Activated naive CD8-positive, alpha-beta T cell treated with anti-CD3 and anti-CD28 coated beads, Interleukin-2, amount 10 ng/mL, durations not matched to agents 7 days and 5 days (primary cell): ENCODE results near the gene SCN3A. TPM values are rescaled to one million over a fixed set of nuclear protein-coding genes. Genes with fewer than 3 reads are reported as not detected.

ENCODE experiments used
- ATAC-seq: fragments of 150-1000 bp; cut with Tn5 transposase; one replicate; pipeline ENCODE4 v1.10.0; 2021; ENCODE audit warnings: low read depth, moderate library complexity
- POLR2A ChIA-PET: fragments of 350-600 bp; sonication (Branson Sonifier 250); formaldehyde crosslinking; loops from one replicate; lab custom pipeline; 2021; ENCODE audit warnings: antibody characterized with exemption; lab: Charles Lee
- DNase-seq: peaks from one replicate; pipeline ENCODE4 v3.0.0; 2021
- H3K27ac Mint-ChIP-seq: one replicate; pipeline ENCODE4 v1.8.0; 2022; ENCODE audit warnings: mild to moderate bottlenecking, mixed read lengths
- H3K27me3 Mint-ChIP-seq: one replicate; pipeline ENCODE4 v1.8.0; 2022; ENCODE audit warnings: mild to moderate bottlenecking, moderate library complexity, mixed read lengths
- H3K36me3 Mint-ChIP-seq: one replicate; pipeline ENCODE4 v1.8.0; 2021; ENCODE audit warnings: mild to moderate bottlenecking, mixed read lengths
- H3K4me1 Mint-ChIP-seq: one replicate; pipeline ENCODE4 v1.8.0; 2021; ENCODE audit warnings: mixed read lengths
- H3K4me3 Mint-ChIP-seq: one replicate; pipeline ENCODE4 v1.8.0; 2022; ENCODE audit warnings: mild to moderate bottlenecking, moderate library complexity, mixed read lengths
- H3K9me3 Mint-ChIP-seq: one replicate; pipeline ENCODE4 v1.8.0; 2021; ENCODE audit warnings: mixed read lengths
- total RNA-seq, 2 experiments: library from RNA; stranded (reverse); gene quantifications; one replicate each; pipeline ENCODE4 v1.2.3, GENCODE V29; 2021

SCN3A gene
- total RNA-seq, 2 experiments from 2014 or later: not detected

GRCh38 chr2:165164201-165164600, 39.6 kb downstream of the SCN3A start:
- Mint-ChIP-seq H3K27me3 (no peaks in the 10 kb centered on the region), H3K36me3 (no peaks in the 10 kb centered on the region), H3K9me3 (no peaks in the 10 kb centered on the region), H3K4me1 (no peaks in the 10 kb centered on the region), H3K27ac (no peak overlapping the region), H3K4me3 (no peak overlapping the region)
- DNase-seq (no peak), ATAC-seq (no peak)
- POLR2A ChIA-PET: no interaction called here

GRCh38 chr2:165163761-165164160, 40.1 kb downstream of the SCN3A start:
- ATAC-seq: no peak
- Mint-ChIP-seq H3K4me1 (no peaks in the 10 kb centered on the region), H3K4me3 (no peak overlapping the region), H3K27me3 (no peaks in the 10 kb centered on the region), H3K36me3 (no peaks in the 10 kb centered on the region), H3K9me3 (no peaks in the 10 kb centered on the region), H3K27ac (no peak overlapping the region)
- no peak for DNase-seq
- POLR2A ChIA-PET: no interaction called here

GRCh38 chr2:165162466-165162865, 41.4 kb downstream of the SCN3A start:
- Mint-ChIP-seq H3K9me3 (no peaks in the 10 kb centered on the region), H3K4me1 (no peaks in the 10 kb centered on the region), H3K27ac (no peak overlapping the region), H3K27me3 (no peaks in the 10 kb centered on the region), H3K4me3 (no peak overlapping the region), H3K36me3 (no peaks in the 10 kb centered on the region)
- POLR2A ChIA-PET: no interaction called here
- ATAC-seq (no peak), DNase-seq (no peak)

DNA sequence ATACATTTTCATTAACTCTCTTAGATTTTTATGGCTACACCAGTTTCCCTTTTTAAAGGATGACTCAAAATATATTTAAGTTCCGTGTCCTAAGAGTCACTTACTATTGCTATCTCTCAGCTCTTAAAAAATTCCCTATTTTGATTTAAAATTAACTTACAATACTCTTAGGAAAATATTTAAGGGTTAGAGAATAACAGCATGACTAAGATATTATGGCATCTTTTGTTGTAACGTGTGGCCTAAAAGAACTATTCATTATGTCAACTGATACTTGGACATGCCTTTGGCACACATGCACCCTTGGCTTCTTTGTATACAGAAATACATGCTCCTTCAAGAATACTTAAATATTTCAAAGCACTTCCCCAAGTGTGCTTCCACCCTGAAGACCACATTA, 42.3 kb downstream of the SCN3A start:
- Mint-ChIP-seq H3K36me3 (no peaks in the 10 kb centered on the region), H3K9me3 (no peaks in the 10 kb centered on the region), H3K4me3 (no peak overlapping the region), H3K27me3 (no peaks in the 10 kb centered on the region), H3K27ac (no peak overlapping the region), H3K4me1 (no peaks in the 10 kb centered on the region)
- POLR2A ChIA-PET: no interaction called here
- no peak for DNase-seq
- ATAC-seq: no peak

DNA sequence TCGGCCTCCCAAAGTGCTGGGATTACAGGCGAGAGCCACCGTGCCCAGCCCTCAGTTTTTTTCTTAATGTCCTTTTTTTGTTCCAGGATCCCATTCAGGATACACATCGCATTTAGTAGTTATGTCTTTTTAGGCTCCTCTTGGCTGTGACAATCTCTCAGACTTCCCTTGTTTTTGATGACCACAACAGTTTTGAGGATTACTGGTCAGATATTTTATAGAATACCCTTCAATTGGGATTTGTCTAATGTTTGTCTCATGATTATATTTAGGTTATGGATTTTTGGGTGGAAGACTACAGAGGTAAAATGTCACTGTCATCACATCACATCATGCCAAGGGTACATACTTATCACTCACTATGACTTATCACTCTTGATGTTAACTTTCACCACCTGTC, 46.7 kb downstream of the SCN3A start:
- POLR2A ChIA-PET: no interaction called here
- Mint-ChIP-seq H3K27ac (no peak overlapping the region), H3K9me3 (no peaks in the 10 kb centered on the region)

GRCh38 chr2:165155152-165155551, 48.7 kb downstream of the SCN3A start:
- ATAC-seq (no peak), DNase-seq (no peak)
- no peak overlapping the region for H3K4me3 Mint-ChIP-seq
- POLR2A ChIA-PET: no interaction called here
- H3K9me3 Mint-ChIP-seq: no peaks in the 10 kb centered on the region
- H3K36me3 Mint-ChIP-seq: no peaks in the 10 kb centered on the region
- no peaks in the 10 kb centered on the region for H3K4me1 Mint-ChIP-seq
- H3K27me3 Mint-ChIP-seq: no peaks in the 10 kb centered on the region
- H3K27ac Mint-ChIP-seq: no peak overlapping the region

More for the DNA sequence above, 46.7 kb downstream of the SCN3A start:
- no peak for ATAC-seq
- Mint-ChIP-seq H3K4me1 (no peaks in the 10 kb centered on the region), H3K36me3 (no peaks in the 10 kb centered on the region), H3K27me3 (no peaks in the 10 kb centered on the region), H3K4me3 (no peak overlapping the region)
- no peak for DNase-seq

GRCh38 chr2:165149439-165149838, 54.4 kb downstream of the SCN3A start:
- Mint-ChIP-seq H3K36me3 (no peaks in the 10 kb centered on the region), H3K4me3 (no peak overlapping the region), H3K27ac (no peak overlapping the region), H3K9me3 (no peaks in the 10 kb centered on the region), H3K27me3 (peaks cover 4% of the 10 kb centered on the region), H3K4me1 (no peaks in the 10 kb centered on the region)
- ATAC-seq: no peak
- POLR2A ChIA-PET: no interaction called here
- DNase-seq: no peak

DNA sequence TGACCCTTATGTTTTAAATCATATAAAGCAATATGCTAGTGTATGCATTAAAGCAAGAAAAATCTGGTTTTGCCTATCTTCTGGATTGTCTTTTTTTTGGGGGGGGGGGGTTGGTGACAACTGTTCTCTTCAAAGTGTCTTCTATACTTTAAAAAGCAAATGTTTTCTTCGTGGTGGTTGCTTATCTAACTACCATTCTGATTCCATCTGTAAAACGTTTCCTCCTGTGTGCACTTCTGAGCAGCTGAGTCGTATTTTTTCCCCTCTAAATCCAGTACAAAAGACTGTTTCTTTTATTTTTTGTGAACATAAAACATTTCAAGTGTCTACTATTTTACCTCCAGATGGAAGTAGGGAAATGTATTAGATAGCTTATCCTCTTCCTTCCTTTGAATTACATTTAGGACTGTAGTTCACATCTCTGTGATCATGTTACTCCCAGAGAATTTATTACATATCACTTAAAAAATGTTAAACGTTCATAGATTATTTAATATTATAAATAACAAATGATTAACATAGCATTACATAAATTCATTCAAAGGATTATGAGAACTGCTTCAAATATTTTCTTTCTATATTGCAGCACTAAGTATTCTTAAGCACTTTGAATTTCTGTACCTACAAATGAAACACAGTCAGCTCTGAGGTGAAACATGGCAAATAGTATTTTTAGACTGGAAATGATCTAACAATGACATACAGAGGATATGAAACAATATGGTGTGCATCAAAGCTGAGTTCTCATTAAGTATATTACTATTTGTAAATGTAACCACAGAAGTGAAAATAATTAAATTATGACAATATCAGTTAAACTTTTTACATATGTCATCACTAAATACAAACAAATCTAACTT, 56.4 kb downstream of the SCN3A start:
- Mint-ChIP-seq H3K4me1 (no peaks in the 10 kb centered on the region), H3K36me3 (no peaks in the 10 kb centered on the region), H3K27ac (no peak overlapping the region), H3K9me3 (no peaks in the 10 kb centered on the region), H3K27me3 (peaks cover 4% of the 10 kb centered on the region), H3K4me3 (no peak overlapping the region)
- POLR2A ChIA-PET: no interaction called here
- DNase-seq: no peak
- no peak for ATAC-seq

- no peak overlapping the region for H3K4me3 Mint-ChIP-seq
- peaks cover 4% of the 10 kb centered on the region for H3K27me3 Mint-ChIP-seq
- no peak for ATAC-seq
- no peaks in the 10 kb centered on the region for H3K9me3 Mint-ChIP-seq
- no peak overlapping the region for H3K27ac Mint-ChIP-seq
- POLR2A ChIA-PET: no interaction called here
- no peak for DNase-seq
- no peaks in the 10 kb centered on the region for H3K36me3 Mint-ChIP-seq
- no peaks in the 10 kb centered on the region for H3K4me1 Mint-ChIP-seq
Measured at GRCh38 chr2:165144315-165144714, 59.5 kb downstream of the SCN3A start.

DNA sequence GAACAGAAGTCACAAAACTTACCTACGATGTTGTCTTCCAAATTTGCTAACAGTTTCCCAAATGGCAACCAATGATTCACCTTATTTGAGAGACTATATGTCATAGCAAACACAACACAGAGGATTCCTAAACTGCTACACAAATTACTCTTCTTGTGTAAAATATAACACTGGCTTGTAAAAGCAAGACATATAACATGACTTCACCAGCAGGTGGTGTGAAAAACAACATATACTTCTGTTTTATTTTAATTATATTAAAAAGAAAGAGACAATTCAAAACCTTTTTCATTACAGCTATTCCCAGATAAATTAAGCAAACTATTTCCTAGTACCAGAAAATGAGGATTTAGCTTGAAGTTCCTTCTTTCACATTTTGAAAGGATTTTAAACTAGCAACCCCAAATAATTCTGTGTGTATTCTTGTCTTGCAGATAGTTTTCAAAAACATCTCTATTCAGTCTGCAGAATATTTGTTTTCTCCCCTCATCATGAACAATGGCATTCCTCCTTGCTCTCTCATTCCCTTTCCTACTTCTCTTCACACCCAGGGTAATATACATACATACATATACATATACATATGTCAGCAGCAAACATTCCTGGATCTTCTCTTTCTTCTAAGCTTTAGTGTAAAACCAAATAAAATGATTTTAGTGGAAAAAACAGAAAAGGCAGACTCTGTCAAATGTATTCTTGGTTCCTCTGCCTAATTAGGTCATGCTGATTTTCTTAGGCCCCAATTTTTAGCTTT, 62.1 kb downstream of the SCN3A start:
- Mint-ChIP-seq H3K4me3 (no peak overlapping the region), H3K36me3 (no peaks in the 10 kb centered on the region), H3K9me3 (no peaks in the 10 kb centered on the region), H3K27me3 (no peaks in the 10 kb centered on the region), H3K27ac (no peak overlapping the region), H3K4me1 (no peaks in the 10 kb centered on the region)
- POLR2A ChIA-PET: no interaction called here
- DNase-seq: no peak
- ATAC-seq: no peak

GRCh38 chr2:165126244-165126643, 77.6 kb downstream of the SCN3A start:
- Mint-ChIP-seq H3K4me3 (no peak overlapping the region), H3K27me3 (no peaks in the 10 kb centered on the region), H3K9me3 (peaks cover 1% of the 10 kb centered on the region), H3K27ac (no peak overlapping the region), H3K36me3 (no peaks in the 10 kb centered on the region), H3K4me1 (no peaks in the 10 kb centered on the region)
- DNase-seq (no peak), ATAC-seq (no peak)
- POLR2A ChIA-PET: no interaction called here

DNA sequence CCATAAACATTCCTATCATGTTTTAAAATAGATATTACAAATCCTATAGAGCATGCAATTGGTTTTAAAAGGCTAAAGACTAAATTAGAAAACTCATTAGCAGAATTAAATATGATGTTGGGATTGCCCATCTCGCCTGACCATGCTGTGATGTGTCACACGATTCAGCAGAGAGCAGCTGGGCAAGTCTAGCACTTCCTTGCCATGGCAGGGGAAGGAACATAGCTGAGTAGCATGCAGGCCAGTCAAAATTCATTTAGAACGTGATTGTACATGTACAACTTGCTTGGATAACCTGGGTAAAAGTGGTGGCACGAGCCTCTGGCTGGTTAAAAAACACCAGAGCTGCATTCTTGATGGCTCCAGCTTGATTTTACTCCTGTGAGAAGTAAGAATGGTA, 81.3 kb downstream of the SCN3A start:
- DNase-seq: no peak
- Mint-ChIP-seq H3K4me1 (no peaks in the 10 kb centered on the region), H3K27me3 (no peaks in the 10 kb centered on the region), H3K4me3 (no peak overlapping the region), H3K9me3 (no peaks in the 10 kb centered on the region), H3K27ac (no peak overlapping the region), H3K36me3 (no peaks in the 10 kb centered on the region)
- no peak for ATAC-seq
- POLR2A ChIA-PET: no interaction called here

DNA sequence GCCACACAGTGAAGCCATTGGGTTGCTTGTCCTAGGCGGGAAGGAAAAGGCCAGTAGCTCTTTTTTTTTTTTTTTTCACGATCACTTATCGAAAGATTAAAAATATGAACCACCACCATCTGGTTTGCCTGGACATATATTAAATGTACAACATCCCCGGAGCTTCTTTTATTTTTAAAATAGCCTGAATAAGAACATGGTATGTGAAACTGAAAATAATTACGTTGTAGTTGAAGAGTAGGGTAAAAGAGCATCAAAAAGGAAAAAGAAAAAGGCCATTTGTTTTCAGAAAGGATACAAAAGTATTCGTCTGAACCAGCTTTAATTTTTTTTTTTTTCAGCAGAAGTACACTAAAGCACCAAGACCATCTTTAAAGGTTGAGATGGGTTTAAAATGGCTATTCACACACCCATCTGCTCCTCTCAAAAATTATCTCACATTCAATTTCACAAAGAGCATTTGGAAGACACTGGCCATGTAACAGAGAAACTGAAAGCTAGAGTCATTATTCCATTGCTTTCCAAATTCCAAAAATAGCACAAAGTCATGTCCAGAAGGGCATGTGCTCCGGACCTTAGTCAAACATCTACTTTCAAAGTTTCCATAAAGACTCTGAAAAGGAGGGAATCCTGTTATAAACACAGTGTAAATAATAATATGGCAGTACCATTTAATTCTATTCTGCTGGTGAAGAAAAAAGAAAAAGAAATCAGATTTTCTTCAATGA, 82.9 kb downstream of the SCN3A start:
- ATAC-seq (no peak), DNase-seq (no peak)
- no peak overlapping the region for H3K27ac Mint-ChIP-seq
- no peak overlapping the region for H3K4me3 Mint-ChIP-seq
- H3K36me3 Mint-ChIP-seq: no peaks in the 10 kb centered on the region
- no peaks in the 10 kb centered on the region for H3K9me3 Mint-ChIP-seq
- POLR2A ChIA-PET: no interaction called here
- H3K27me3 Mint-ChIP-seq: no peaks in the 10 kb centered on the region
- no peaks in the 10 kb centered on the region for H3K4me1 Mint-ChIP-seq
